ENCODE results near the gene PHTF2.

DNA sequence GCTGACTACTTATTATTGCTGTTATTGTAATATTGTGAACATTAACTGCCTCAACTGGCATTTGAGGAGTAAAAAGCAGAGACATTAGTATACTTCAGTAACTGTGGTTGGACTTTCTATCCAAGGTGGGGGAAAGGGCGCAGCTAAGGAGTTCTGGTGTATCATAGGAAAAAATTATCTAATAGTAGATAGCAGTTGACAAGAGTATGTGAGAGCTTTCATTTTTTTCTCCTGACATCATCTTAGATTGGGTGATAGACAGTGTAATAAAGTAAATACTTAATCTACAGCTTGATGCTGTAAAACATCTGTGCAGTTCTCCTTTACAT is 68.9 kb downstream of the PHTF2 start:
- TF ChIP-seq, protein P1, sequence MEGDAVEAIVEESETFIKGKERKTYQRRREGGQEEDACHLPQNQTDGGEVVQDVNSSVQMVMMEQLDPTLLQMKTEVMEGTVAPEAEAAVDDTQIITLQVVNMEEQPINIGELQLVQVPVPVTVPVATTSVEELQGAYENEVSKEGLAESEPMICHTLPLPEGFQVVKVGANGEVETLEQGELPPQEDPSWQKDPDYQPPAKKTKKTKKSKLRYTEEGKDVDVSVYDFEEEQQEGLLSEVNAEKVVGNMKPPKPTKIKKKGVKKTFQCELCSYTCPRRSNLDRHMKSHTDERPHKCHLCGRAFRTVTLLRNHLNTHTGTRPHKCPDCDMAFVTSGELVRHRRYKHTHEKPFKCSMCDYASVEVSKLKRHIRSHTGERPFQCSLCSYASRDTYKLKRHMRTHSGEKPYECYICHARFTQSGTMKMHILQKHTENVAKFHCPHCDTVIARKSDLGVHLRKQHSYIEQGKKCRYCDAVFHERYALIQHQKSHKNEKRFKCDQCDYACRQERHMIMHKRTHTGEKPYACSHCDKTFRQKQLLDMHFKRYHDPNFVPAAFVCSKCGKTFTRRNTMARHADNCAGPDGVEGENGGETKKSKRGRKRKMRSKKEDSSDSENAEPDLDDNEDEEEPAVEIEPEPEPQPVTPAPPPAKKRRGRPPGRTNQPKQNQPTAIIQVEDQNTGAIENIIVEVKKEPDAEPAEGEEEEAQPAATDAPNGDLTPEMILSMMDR (conservative IDR thresholded peaks at IDR 0.05) = no peak
- TF ChIP-seq EZH2 (IDR thresholded peaks at IDR 0.05; ENCODE audit: low read depth) = no peak

All from PC-9 (cell line).